Liver (tissue), 9 donors: ENCODE measurements around the gene RNF157. TPM values are rescaled to one million over a fixed set of nuclear protein-coding genes. Genes with fewer than 3 reads are reported as not detected.
"Not testable (repeated sequence)": the region's sequence is repeated elsewhere in the genome, so short reads cannot be mapped to it uniquely, and the experiment has no call there.

Source experiments
- DNase-seq: peaks from one replicate; pipeline ENCODE4 v3.0.0-alpha.2; 2017; ENCODE audit warnings: low spot score
- H3K27ac ChIP-seq, 2 donors: one replicate each; pipeline ENCODE4 v1.7.0; 2013; ENCODE audit warnings: inconsistent platforms in 2 of 2, low read length in 2 of 2, control low read depth in 1 of 2, low read depth in 1 of 2, mild to moderate bottlenecking in 1 of 2
- H3K27me3 ChIP-seq, 4 donors: one replicate each; pipeline versions ENCODE4 v1.6.1 to v1.7.0; 2013; ENCODE audit warnings: low read length in 3 of 4, inconsistent platforms in 1 of 4, mild to moderate bottlenecking in 1 of 4, moderate library complexity in 1 of 4; ENCODE audit not compliant: control insufficient read depth in 4 of 4, insufficient read depth in 4 of 4
- H3K36me3 ChIP-seq, 4 donors: one replicate each; pipeline versions ENCODE4 v1.6.1 to v1.7.0; 2013; ENCODE audit warnings: low read length in 3 of 4, mild to moderate bottlenecking in 3 of 4, low read depth in 1 of 4, moderate library complexity in 1 of 4; ENCODE audit not compliant: control insufficient read depth in 4 of 4, insufficient read depth in 3 of 4
- H3K4me1 ChIP-seq, 4 donors: one replicate each; pipeline versions ENCODE4 v1.6.1 to v1.7.0; 2013; ENCODE audit warnings: low read length in 3 of 4, mild to moderate bottlenecking in 3 of 4, moderate library complexity in 1 of 4; ENCODE audit not compliant: control insufficient read depth in 4 of 4, insufficient read depth in 4 of 4
- H3K4me3 ChIP-seq, 3 donors: one replicate each; pipeline versions ENCODE4 v1.6.1 to v1.7.0; 2013; ENCODE audit warnings: low read length in 3 of 3, control low read depth in 1 of 3, low read depth in 1 of 3, mild to moderate bottlenecking in 1 of 3
- H3K9ac ChIP-seq, 2 donors: one replicate each; pipeline ENCODE4 v1.7.0; 2013; ENCODE audit warnings: low read length in 2 of 2, mild to moderate bottlenecking in 2 of 2, moderate library complexity in 2 of 2, control low read depth in 1 of 2, low read depth in 1 of 2
- H3K9me3 ChIP-seq, 4 donors: one replicate each; pipeline versions ENCODE4 v1.6.1 to v1.7.0; 2013; ENCODE audit warnings: low read length in 3 of 4; ENCODE audit not compliant: control insufficient read depth in 4 of 4
- FOXA1 ChIP-seq: IDR thresholded peaks from 2 replicates; pipeline ENCODE4 v1.6.1; 2016; ENCODE audit warnings: antibody characterized with exemption
- GABPA ChIP-seq, 2 donors: IDR thresholded peaks in 1 of 2; conservative IDR thresholded peaks in 1 of 2; 2 replicates each; pipeline ENCODE4 v1.6.1; 2016; ENCODE audit warnings: antibody characterized with exemption in 2 of 2, mild to moderate bottlenecking in 1 of 2, moderate library complexity in 1 of 2
- JUND ChIP-seq, 2 donors: IDR thresholded peaks; 2 replicates each; pipeline ENCODE4 v1.6.1; 2016; ENCODE audit warnings: antibody characterized with exemption in 2 of 2
- MAX ChIP-seq: IDR thresholded peaks from 2 replicates; pipeline ENCODE4 v1.6.1; 2016; ENCODE audit warnings: antibody characterized with exemption
- NR2F2 ChIP-seq: IDR thresholded peaks from 2 replicates; pipeline ENCODE4 v1.6.1; 2016; ENCODE audit warnings: antibody characterized with exemption
- RXRA ChIP-seq, 2 donors: IDR thresholded peaks; 2 replicates each; pipeline ENCODE4 v1.6.1; 2017 to 2018; ENCODE audit warnings: antibody characterized with exemption in 2 of 2, mild to moderate bottlenecking in 1 of 2
- YY1 ChIP-seq: IDR thresholded peaks from 2 replicates; pipeline ENCODE4 v1.6.1; 2016; ENCODE audit warnings: antibody characterized with exemption, mild to moderate bottlenecking
- ZBTB33 ChIP-seq: IDR thresholded peaks from 2 replicates; pipeline ENCODE4 v1.6.1; 2016; ENCODE audit warnings: antibody characterized with exemption
- WGBS: extraction: QIAGEN DNeasy Blood & Tissue Kit; methylation state at CpG from one replicate; pipeline ENCODE4 v1.1.7; 2013; 5-methylcytosine and 5-hydroxymethylcytosine counted together
- polyA plus RNA-seq, 2 donors: library from polyadenylated mRNA; stranded (reverse) in 1 of 2; unstranded in 1 of 2; fragments of 200-250 nt in 1 of 2; fragments of >200 nt in 1 of 2; fragmentation: Nextera tagmentation in 1 of 2; extraction: Ambion mirVana in 1 of 2; gene quantifications; one replicate each; pipeline versions ENCODE4 v1.2.1 to v1.2.3, GENCODE V29; 2013 to 2015
- total RNA-seq, 2 donors: library from RNA; depleted of rRNA; stranded (reverse); fragments of >200 nt; gene quantifications; one replicate each; pipeline ENCODE4 v1.2.3, GENCODE V29; 2014
- TF ChIP-seq, protein P1 (sequence below): IDR thresholded peaks from 2 replicates; pipeline ENCODE4 v1.6.1; 2016; ENCODE audit warnings: antibody characterized with exemption, mild to moderate bottlenecking
- donor health status: healthy.
- donor health status: healthy.
- donor health status: healthy.
- donor health status: healthy.
- donor health status: healthy.

RNF157 gene
- total and polyA plus RNA-seq, 4 donors: 0.42 to 2.9 (median 0.66) TPM

DNA sequence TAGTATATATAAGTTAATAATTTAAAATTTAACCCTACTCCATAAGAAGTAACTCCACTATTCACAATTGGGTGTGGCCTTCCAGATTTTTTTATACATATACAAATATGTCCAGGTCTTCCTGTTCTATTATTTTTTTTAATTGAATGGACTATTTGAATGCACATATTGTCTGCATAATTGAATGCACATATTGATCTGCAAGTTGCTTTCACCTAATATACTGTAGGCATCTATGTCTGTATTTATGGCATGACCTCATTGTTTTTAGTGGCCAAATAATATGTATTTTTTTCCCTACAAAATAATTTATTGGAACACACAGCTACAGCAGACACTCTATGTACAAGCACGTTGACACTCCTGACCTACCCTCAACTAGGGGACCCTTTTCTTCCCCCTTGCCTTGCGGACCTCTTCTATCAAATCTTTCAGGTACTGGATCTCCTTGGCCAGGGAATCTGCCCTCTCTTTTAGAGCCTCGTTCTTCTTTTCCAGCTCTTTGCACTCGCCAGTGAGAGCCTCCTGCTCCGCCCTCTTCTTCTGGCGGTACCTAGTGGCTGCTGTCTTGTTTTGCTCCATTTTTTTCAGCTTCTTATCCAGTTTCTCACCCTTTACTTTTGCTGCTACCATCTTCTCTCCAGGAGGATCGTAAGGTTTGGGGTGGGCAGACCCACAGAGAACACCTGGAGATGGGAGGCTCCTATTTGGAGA is 14.8 kb downstream of the RNF157 start:
- H3K4me3 ChIP-seq, H3K9ac ChIP-seq, DNase-seq, H3K9me3 ChIP-seq, H3K27ac ChIP-seq, H3K36me3 ChIP-seq, H3K4me1 ChIP-seq, H3K27me3 ChIP-seq: not testable (repeated sequence)
- 86% methylated on average over 7 of the region's 7 CpGs for WGBS

DNA sequence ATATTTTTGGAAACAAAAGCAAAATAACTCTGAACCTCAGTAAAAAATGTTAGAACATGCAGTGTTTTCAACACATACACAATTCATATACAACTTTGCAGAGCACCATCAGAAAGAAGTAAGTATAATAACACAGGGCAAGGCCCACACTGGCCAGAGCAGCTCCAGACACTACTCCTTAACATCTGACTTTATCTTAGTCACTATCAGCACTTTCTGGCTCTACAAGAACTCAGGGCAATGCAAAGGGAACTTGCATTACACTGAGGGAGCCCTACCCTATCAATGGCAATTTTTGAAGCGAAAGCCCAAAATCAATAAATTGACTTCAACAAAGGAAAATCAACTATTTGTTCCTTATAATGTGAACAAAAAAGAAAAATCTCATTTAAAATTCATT is 16.5 kb downstream of the RNF157 start:
- no peak for DNase-seq

DNA sequence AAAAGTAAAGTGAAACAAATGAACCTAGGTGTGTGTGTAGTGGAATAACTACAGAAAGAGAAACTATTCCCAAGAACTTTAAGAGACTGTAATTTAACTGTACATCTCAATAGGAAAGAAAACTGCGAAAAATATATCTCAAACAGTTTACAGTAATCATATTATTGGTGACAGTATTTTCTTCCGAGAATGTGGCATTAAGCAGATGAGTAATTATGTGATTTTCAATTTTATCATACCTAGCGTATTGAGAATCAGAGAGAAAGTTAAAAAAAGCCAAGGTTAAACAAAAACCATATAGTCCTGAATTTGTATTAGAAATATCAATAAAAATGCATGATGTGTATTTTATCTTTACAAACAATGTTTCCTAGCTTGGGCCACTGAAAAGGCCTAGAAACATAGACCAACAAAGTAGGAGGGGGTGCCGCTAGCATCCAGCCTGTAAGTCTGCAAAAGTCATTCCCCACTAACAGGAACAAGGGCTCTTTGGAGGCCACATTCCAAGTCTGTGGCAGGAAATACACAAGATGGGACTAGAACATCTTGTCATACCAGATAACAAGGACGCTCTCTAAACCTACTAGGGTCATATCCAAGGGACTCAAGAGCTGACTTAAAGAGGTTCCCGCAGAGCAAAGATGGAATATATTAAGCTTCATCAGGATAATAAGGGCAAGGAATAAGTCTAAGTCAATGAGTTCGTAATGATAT is 20.5 kb downstream of the RNF157 start:
- H3K27me3 ChIP-seq: no peaks in the 10 kb centered on the region
- 93% methylated on average over 7 of the region's 7 CpGs for WGBS
- no peak for DNase-seq
- H3K9ac ChIP-seq: no peak overlapping the region
- no peak for TF ChIP-seq FOXA1
- TF ChIP-seq RXRA (IDR thresholded peaks at IDR 0.05): no peak
- TF ChIP-seq YY1: no peak
- TF ChIP-seq JUND (IDR thresholded peaks at IDR 0.05): no peak
- TF ChIP-seq, protein P1, sequence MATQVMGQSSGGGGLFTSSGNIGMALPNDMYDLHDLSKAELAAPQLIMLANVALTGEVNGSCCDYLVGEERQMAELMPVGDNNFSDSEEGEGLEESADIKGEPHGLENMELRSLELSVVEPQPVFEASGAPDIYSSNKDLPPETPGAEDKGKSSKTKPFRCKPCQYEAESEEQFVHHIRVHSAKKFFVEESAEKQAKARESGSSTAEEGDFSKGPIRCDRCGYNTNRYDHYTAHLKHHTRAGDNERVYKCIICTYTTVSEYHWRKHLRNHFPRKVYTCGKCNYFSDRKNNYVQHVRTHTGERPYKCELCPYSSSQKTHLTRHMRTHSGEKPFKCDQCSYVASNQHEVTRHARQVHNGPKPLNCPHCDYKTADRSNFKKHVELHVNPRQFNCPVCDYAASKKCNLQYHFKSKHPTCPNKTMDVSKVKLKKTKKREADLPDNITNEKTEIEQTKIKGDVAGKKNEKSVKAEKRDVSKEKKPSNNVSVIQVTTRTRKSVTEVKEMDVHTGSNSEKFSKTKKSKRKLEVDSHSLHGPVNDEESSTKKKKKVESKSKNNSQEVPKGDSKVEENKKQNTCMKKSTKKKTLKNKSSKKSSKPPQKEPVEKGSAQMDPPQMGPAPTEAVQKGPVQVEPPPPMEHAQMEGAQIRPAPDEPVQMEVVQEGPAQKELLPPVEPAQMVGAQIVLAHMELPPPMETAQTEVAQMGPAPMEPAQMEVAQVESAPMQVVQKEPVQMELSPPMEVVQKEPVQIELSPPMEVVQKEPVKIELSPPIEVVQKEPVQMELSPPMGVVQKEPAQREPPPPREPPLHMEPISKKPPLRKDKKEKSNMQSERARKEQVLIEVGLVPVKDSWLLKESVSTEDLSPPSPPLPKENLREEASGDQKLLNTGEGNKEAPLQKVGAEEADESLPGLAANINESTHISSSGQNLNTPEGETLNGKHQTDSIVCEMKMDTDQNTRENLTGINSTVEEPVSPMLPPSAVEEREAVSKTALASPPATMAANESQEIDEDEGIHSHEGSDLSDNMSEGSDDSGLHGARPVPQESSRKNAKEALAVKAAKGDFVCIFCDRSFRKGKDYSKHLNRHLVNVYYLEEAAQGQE: no peak
- no peak for TF ChIP-seq MAX
- H3K36me3 ChIP-seq: no peaks in the 10 kb centered on the region
- H3K4me1 ChIP-seq: no peaks in the 10 kb centered on the region
- H3K4me3 ChIP-seq: no peak overlapping the region
- H3K27ac ChIP-seq: no peak overlapping the region
- no peaks in the 10 kb centered on the region for H3K9me3 ChIP-seq

More for the DNA sequence above, 16.5 kb downstream of the RNF157 start:
- Histone ChIP-seq H3K9me3 (no peaks in the 10 kb centered on the region), H3K27ac (no peak overlapping the region), H3K4me1 (no peaks in the 10 kb centered on the region), H3K27me3 (no peaks in the 10 kb centered on the region), H3K36me3 (no peaks in the 10 kb centered on the region), H3K9ac (no peak overlapping the region), H3K4me3 (no peak overlapping the region)
- 99% methylated on average over 1 of the region's 1 CpG for WGBS
- TF ChIP-seq FOXA1: no peak
- TF ChIP-seq ZBTB33: no peak
- no peak for TF ChIP-seq GABPA (IDR thresholded peaks at IDR 0.05 in 1 of 2, conservative IDR thresholded peaks at IDR 0.05 in 1 of 2)
- TF ChIP-seq NR2F2: no peak
